GM21576 (cell line): ENCODE data around the gene PLIN5.
"Not testable (repeated sequence)": the region's sequence is repeated elsewhere in the genome, so short reads cannot be mapped to it uniquely, and the experiment has no call there.

ENCODE experiments used
- ATAC-seq: cut with Tn5 transposase; IDR thresholded peaks from one replicate; pipeline ENCODE4 v1.9.1; 2021; ENCODE audit warnings: mild to moderate bottlenecking, moderate library complexity; ENCODE audit not compliant: unreplicated experiment

Gene PLIN5

DNA sequence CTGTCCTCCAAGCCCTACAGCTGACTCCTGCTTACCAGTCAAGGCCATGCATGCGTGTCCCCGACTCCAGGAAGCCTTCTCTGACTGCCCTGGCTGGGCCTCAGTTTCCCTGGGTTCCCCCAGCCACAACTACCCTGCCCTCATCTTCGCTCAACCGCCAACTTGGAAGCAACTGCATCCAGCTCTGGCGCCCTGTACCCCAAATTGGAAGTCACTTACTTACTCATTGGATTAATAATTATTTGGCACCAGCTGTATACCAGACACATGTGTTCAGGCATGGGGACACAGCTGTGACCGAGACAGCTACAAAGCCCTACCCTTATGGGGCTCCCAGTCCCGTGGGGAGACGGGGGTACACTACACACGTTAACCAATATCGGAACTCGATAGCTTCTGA lies 35.4 kb upstream of the PLIN5 start:
- ATAC-seq: no peak

DNA sequence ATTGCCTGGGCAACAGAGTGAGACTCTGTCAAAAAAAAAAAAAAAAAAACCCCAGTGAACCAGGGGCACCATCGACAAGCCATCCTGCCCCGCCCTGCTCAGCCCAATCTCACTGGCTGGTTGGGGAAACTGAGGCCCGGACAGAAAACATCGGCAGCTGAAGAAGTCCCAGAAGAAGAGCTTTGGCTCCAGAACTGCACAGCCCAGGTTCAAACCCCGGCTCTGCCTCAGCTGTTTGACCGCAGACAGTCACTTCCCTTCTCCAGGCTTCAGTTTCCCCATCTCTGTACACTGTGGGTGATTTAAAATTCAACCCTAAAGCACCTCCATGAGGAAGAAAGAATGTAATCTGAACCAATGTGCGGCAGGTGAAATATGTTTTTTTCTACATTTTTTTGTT lies 33.9 kb upstream of the PLIN5 start:
- ATAC-seq: no peak

DNA sequence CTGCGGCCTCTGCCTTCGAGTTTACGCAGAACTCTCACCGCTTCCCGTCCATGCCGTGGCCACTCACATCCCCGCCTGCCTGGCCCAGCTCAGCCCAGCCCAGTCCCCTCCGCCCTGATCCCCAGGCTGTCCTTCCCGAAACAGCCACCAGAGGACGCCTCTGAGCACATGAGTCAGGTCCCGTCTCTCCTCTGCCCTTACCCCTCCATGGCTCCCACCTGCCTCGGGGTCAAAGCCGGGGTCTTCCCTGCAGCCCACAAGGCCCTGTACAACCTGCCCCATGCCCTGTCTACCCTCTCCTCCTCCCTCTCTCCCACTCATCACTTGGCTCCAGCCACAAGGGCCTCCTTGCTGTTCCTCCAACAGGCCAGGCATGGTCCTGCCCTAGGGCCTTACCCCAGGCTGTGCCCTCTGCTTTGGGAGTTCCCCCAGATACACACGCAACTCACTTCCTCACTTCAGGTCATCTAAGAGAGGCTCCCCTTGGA lies 32.6 kb upstream of the PLIN5 start:
- ATAC-seq: no peak

DNA sequence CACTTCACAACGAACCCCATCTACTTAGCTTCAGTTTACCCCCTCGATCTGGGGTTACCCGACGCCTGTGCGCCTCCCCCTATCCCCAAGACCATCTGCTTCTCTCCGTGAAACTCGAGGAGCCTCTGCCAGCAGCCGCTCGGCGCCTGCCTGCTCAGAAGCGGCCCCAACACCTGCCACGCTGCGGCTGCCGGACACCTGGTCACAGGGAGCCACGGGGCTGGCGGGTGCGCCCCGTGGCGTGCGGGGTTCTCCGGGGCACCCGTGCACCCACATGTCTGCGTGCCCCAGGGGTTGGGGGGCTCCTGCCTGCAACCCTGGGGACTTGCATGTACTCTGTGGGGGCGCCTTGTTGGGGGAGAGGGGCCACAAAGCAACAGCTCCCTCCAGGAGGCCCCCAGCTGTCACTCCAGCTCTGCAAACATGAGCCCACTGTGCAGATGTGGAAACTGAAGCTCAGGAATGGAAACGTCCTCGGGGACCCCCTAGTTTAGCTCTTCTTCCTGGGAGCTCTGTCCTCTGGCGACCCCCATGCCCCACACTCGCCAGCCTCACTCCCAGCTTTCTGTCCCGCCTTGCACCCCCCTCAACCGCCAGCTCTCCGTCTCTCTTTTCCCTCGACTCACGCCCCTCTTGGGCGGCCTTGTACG lies 31.5 kb upstream of the PLIN5 start:
- no peak for ATAC-seq

DNA sequence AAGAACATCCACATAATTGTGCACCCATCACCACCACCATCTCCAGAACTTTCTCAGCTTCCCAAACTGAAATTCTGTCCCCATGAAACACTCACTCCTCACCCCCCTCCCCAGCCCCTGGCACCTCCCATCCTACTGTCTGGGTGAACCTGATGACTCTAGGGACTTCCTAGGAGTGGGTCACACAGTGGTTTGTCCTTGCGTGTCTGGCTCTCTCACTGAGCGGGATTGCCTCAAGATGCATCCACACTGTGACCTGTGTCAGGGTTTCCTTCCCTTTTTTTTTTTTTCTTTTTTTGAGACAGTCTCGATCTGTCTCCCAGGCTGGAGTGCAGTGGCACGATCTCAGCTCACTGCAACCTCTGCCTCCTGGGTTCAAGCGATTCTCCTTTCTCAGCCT lies 28.5 kb upstream of the PLIN5 start:
- ATAC-seq: not testable (repeated sequence)

DNA sequence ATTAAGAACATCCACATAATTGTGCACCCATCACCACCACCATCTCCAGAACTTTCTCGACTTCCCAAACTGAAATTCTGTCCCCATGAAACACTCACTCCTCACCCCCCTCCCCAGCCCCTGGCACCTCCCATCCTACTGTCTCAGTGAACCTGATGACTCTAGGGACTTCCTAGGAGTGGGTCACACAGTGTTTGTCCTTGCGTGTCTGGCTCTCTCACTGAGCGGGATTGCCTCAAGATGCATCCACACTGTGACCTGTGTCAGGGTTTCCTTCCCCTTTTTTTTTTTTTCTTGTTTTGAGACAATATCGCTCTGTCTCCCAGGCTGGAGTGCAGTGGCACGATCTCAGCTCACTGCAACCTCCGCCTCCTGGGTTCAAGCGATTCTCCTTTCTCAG lies 27.1 kb upstream of the PLIN5 start:
- not testable (repeated sequence) for ATAC-seq

DNA sequence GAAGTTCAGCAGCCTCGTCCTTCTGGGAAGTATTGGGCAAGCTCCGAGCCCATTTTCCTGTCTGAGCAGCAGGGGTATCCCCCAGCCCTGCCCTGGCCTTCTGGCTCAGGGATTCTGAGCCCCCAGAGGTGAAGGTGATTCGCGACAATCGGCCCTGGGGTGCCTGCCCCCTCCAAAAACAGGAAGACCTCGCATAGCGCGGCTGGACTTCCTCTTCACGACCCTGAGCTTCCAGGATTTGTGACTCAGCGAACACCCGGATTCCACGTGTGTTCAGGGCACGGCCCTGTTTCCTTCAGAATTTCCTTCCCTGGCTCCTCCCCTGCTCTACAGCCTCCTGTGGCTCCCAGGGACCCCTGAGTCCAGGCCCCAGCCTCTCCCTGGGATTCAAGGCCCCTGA lies 24.5 kb upstream of the PLIN5 start, which contains the start of gene SEMA6B:
Gene SEMA6B, minus strand, starts transcription at position 116 of the 400 bp plus-strand sequence. CDS start 1,227 bp downstream, outside the sequence.
- no peak for ATAC-seq

DNA sequence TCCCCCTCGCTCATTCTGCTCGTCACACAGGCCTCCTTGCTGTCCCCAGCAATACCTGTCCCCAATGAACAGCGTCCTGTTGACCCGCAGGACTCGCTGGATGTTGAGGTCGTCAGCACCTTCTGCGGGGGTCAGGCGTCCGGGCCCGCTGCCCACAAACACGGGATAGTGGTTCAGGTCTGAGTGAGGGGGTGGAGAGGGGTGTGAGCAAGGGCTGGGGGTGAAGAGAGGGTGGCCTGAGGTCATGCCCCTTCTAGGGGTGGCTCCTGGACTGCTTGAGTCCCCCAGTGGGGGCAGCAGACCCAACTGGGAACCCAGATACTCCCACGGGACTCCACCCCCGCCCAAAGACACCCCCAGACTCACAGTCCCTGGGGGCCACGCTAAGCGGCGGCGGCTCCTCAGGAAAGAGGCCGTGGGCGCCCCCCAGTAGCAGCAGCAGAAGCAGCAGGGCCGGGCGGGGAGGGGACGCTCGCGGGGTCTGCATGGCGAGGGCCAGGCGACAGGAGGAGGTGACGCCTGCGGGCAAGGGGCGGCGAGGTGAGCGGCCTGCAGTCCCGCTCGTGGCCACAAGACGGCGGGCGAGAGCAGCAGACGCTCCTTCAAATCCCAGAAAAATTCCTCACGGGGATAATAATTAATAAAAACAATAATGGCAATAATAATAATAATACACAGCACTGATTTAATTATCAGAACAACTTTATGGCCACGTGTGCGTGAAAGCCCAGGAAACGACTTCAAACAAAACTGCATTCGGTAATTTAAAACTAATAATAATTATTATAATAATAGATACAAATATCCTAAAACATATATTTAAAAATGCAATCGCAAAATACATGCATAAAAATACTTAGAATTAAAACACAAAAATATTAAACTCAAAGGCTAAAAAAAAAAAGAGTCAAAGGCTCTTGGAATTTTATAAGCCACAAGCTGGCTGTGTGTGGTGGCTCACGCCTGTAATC lies 23.2 kb upstream of the PLIN5 start:
- no peak for ATAC-seq

DNA sequence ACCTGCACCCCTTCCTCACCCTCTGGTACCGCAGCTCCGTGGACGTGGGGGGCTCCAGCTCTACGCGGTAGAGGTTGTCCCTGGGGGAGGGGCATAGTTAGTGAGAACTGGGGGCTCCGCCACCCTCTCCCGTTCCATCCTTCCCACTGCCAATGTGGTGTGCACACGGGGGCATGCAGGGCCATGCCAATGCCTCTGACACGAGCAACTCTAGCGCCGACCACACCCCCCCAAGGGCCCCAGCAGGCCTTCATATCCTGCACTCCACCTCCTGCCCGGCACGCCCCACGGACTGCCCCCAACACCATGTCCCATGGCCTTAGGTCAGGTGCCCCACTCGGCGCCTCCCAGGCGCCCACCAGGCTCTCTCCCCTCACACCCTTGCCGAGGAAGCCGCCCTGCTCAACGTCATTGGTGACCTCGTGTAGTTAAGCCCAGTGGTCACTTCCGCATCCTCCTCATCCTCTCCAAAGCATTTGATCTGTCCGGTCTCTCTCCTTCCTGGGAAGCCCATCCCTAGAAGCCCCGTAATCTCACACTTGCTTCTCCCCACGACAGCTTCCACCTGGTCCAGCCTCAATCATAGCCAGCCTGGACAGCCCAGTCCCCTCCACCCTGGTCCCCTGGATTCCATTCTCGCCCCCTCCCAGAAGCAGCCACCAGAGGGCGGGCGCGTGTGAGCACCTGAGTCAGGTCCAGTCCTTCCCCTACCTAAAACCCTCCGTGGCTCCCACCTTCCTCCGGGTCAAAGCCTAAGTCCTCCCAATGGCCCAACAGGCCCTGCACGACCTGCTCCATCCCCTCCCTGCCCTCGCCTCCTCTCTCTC lies 22.3 kb upstream of the PLIN5 start:
- no peak for ATAC-seq

DNA sequence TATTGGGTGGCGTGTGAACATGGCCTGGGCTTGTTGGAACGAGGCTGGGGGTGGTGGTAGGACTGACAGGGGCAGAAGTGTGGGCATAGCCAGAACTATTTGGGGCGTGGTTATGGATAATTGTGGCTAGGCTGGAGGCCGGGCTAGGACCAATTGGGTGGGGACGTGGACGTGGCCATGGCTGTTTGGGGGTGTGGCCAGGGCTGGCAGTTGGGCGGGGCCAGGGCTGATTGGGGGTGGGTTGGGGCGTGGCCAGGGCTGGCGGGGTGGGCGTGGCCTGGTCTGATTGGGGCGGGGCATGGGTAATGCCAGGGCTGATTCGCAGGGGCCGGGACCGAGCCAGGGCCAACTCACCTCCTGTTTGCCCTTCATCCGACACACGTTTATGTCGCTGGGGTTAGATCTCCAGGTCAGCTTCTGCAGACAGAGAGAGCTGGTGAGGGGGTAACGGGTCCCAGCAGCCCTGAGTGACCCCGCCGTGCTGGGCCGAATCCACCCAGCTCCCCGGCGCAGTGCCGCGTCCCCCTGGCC lies 21.6 kb upstream of the PLIN5 start:
- ATAC-seq: no peak

DNA sequence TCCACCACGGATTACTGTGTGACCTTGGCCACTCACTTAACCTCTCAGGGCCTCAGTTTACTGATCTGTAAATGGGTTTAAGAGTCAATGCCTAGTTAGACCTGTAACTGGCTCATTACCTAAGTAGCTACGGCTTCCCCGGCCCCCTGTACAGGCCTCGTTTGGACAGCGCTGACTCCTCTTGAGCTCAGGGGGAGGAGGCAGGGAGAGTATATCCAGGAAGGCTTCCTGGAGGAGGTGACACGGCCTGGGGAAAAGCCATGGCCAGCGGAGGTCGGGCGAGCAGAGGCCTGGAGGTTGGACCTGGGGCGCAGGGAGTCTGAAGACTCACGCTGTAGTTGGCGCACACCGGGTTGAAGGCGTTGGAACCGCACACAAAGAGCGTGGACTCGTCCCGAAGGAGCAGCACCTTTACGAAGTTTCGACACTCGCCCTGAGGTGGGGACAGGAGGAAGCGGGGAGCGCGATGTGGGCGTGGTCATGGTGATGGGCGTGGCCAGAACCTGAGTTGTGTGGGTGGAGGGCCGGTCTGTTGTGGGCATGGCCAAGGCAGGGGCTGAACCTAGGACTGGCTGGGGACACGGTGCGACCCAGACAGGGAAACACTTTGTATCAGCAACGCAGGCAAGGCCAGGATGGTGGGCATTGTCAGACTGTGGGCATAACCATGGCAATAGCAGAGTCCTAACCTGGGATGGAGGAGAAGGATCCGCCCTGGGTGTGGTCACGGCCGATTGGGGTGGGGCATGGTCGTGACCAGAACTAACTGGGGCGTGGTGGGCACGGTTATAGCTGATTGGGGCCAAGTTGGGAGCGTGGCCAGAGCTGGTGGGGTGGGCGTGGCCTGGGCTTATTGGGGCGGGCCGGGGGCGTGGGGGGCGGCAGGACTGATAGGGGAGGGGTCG lies 20.9 kb upstream of the PLIN5 start:
- ATAC-seq: no peak

DNA sequence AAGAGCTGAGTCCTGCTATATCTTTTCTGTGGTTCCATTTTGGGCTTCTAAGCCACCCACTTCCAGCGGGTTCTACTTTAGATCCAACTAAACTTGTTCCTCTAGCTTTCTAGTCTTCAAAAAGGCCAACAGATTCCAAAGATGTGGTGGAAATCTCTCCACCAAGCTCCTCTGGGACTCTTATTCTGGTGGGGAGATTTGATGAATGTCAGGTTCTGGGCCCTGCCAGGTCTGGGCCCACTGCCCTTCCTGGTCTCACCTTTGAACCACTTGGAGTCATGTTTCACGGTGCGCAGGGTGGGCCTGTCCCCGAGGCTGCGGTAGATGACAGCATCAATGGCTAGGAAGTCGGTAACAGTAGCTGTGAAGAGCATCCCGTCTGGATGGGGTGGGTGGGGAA lies 19.7 kb upstream of the PLIN5 start:
- ATAC-seq: no peak

DNA sequence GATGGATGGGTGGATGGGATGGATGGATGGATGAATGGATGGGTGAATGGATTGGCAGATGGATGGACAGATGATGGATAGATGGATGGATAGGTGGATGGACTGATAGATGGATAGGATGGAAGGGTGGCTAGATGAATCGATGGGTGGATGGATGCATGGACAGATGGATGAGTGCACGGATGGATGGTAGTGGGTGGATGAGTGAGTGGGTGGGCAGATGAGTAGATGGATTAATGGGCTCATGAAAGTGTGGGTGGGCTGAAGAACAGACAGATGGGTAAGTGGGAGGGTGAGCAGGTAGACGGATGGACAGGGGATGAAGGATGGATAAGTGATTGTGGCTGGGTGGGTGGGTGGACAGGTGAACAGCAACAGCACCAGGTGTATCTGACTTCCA lies 18.8 kb upstream of the PLIN5 start:
- ATAC-seq: no peak

DNA sequence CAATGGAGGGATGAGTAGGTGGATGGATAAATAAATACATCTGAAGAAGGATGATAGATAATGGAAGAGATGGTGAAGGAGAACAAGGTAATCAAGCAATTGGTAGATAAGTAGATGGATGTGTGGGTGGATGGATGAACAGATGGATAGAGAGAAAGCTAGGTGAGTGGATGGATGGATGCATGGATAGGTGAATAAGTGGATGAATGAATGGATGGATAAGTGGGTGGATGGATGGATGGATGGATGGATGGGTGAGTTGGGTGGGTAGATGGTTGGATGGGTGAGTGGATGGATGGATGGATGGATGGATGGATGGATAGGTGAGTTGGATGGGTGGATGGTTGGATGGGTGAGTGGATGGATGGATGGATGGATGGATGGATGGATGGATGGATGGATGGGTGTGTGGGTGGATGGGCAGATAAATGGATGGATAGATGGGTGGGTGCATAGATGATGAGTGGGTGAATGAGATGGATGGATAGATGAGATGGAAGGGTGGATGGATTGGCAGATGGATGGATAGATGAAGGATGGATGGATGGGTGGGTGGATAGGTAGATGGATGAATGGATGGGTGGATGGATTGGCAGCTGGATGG lies 18.2 kb upstream of the PLIN5 start:
- ATAC-seq: no peak

DNA sequence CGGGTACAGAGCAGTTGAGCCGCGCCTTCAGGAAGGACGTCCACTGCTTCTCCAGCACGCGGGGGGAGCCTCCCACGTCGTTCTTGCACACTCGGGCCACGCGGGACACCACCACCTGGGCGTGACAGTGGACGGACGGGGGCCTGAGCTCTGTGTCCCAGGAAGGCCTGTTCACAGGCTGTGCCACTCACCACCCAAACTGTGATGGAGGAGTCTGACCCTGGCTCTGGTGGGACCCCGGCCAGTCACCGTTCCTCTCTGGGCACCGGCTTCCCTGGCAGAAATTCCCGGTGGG lies 17.4 kb upstream of the PLIN5 start:
- no peak for ATAC-seq

DNA sequence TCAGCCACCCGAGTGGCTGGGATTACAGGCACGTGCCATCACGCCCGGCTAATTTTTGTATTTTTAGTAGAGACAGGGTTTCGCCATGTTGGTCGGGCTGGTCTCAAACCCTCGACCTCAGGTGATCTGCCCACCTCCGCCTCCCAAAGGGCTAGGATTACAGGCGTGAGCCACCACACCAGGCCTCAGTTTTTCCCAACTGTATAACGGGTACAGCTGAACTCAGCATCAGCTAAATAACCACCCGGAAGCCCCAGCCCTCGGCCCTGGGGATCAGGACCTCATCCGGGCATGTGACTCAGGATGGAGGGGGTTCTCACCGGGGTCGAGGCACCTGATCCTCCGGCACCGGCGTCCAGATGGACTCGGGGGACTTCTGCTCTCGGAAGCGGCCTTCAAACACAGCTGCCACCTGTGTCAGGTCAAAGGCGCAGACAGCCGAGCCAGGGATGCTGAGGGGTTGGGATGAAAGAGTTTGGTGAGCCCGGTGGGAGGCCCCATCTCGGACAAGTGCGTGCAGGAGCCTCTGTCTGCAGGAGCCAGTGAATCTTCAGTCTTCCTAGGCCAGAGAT lies 15.5 kb upstream of the PLIN5 start:
- no peak for ATAC-seq

DNA sequence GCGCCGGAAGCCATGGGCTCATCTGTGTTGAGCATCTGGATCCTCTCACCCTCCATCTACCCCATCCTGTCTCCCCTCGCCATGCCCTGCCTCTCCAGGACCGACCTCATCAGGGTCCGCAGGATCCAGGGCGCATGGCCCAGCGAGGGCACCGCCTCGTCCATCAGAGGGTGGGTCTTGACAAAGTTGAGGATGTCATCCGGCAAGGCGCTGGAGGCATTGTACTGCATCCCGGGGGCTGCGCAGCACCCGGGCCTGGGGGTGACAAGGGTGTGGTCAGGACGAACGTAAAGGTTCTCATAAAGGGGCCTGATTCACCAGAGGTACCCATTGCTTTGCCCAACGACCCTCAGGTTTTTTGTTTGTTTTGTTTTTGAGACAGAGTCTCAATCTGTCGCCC lies 15.0 kb upstream of the PLIN5 start:
- no peak for ATAC-seq

DNA sequence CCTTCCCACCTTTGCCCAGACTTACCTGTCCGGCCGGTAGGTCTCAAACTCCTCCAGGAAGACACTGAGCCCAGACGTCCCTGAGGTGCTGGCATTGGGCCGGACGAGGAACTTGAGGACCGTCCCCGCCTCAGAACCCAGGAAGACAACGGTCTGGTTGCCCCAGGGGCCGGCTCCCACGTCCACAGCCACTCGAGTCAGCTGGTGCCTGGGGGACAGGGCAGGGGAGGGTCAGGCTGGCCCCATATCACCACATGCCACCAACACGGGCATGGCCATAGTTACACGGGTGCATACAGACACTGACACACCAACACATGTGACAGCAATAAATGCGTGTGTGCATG lies 13.2 kb upstream of the PLIN5 start:
- ATAC-seq: no peak
